GM23338 (cell line): ENCODE results near the gene KIAA0753. TPM values are rescaled to one million over a fixed set of nuclear protein-coding genes. Genes with fewer than 3 reads are reported as not detected.

ENCODE experiments used
- ATAC-seq: fragments of 200-7000 bp; cut with Tn5 transposase; 3 replicates; pipeline ENCODE4 v1.9.1; 2020
- DNase-seq: peaks from one replicate; pipeline ENCODE4 v3.0.0-alpha.2; 2015; ENCODE audit warnings: low spot score
- H2AFZ ChIP-seq: fragments of 200-600 bp; sonication (generic); 2 replicates; pipeline ENCODE4 v1.8.0; 2016; ENCODE audit warnings: antibody characterized with exemption, mild to moderate bottlenecking, moderate library complexity
- H3F3A ChIP-seq: fragments of 200-600 bp; sonication (generic); replicated peaks from 2 replicates; pipeline ENCODE4 v1.8.0; 2017; ENCODE audit warnings: antibody characterized with exemption, mixed run types, low read depth
- H3K27ac ChIP-seq: fragments of 200-600 bp; sonication (generic); 2 replicates; pipeline ENCODE4 v1.6.1; 2016; ENCODE audit warnings: low read depth
- H3K27me3 ChIP-seq: fragments of 200-600 bp; sonication (generic); 2 replicates; pipeline ENCODE4 v1.8.0; 2016; ENCODE audit warnings: mild to moderate bottlenecking, mixed run types, moderate library complexity; ENCODE audit not compliant: insufficient read depth
- H3K36me3 ChIP-seq: fragments of 200-600 bp; sonication (generic); 2 replicates; pipeline ENCODE4 v1.8.0; 2016; ENCODE audit warnings: mild to moderate bottlenecking; ENCODE audit not compliant: insufficient read depth
- H3K4me1 ChIP-seq: fragments of 200-600 bp; sonication (generic); 2 replicates; pipeline ENCODE4 v1.8.0; 2016; ENCODE audit warnings: mild to moderate bottlenecking, moderate library complexity; ENCODE audit not compliant: insufficient read depth
- H3K4me2 ChIP-seq: fragments of 200-600 bp; sonication (generic); 2 replicates; pipeline ENCODE4 v1.7.1; 2017; ENCODE audit warnings: mixed run types
- H3K4me3 ChIP-seq: fragments of 200-600 bp; sonication (generic); 2 replicates; pipeline ENCODE4 v1.6.1; 2016; ENCODE audit warnings: mixed run types
- H3K79me2 ChIP-seq: fragments of 200-600 bp; sonication (generic); replicated peaks from 2 replicates; pipeline ENCODE4 v1.8.0; 2017; ENCODE audit warnings: mild to moderate bottlenecking; ENCODE audit not compliant: insufficient read depth
- H3K9me2 ChIP-seq: fragments of 200-600 bp; sonication (generic); 2 replicates; pipeline ENCODE4 v1.8.0; 2017; ENCODE audit not compliant: insufficient read depth
- H4K20me1 ChIP-seq: fragments of 200-600 bp; sonication (generic); replicated peaks from 2 replicates; pipeline ENCODE4 v1.8.0; 2017; ENCODE audit warnings: mild to moderate bottlenecking; ENCODE audit not compliant: insufficient read depth
- H3K27ac Mint-ChIP-seq: 2 replicates; pipeline ENCODE4 v1.8.0; 2020; ENCODE audit warnings: inconsistent platforms, mild to moderate bottlenecking, moderate library complexity, mixed read lengths
- H3K27me3 Mint-ChIP-seq: 3 replicates; pipeline ENCODE4 v1.8.0; 2022; ENCODE audit warnings: low read depth, mild to moderate bottlenecking, moderate library complexity, mixed read lengths, inconsistent platforms; ENCODE audit not compliant: insufficient read depth, poor library complexity
- H3K36me3 Mint-ChIP-seq: 3 replicates; pipeline ENCODE4 v1.8.0; 2021; ENCODE audit warnings: low read depth, mild to moderate bottlenecking, inconsistent platforms, moderate library complexity, mixed read lengths
- H3K4me1 Mint-ChIP-seq: 3 replicates; pipeline ENCODE4 v1.8.0; 2020; ENCODE audit warnings: mild to moderate bottlenecking, inconsistent platforms, mixed read lengths
- H3K4me3 Mint-ChIP-seq: 3 replicates; pipeline ENCODE4 v1.8.0; 2021; ENCODE audit warnings: moderate library complexity, mild to moderate bottlenecking, inconsistent platforms, mixed read lengths
- H3K9me3 Mint-ChIP-seq: 3 replicates; pipeline ENCODE4 v1.8.0; 2020; ENCODE audit warnings: moderate library complexity, mild to moderate bottlenecking, inconsistent platforms, mixed read lengths
- CTCF ChIP-seq, 2 experiments: fragments of 200-600 bp in 1 of 2; sonication (generic) in 1 of 2; conservative IDR thresholded peaks; 2 replicates each; pipeline versions ENCODE4 v1.5.1 to v1.6.1; 2016 to 2017; ENCODE audit warnings: antibody characterized with exemption in 2 of 2, low read depth in 2 of 2, mild to moderate bottlenecking in 2 of 2, moderate library complexity in 1 of 2
- EZH2 ChIP-seq: fragments of 200-600 bp; sonication (generic); IDR thresholded peaks from one replicate; pipeline ENCODE4 v1.8.0; 2017; ENCODE audit warnings: antibody characterized with exemption, mild to moderate bottlenecking, low read depth; ENCODE audit not compliant: unreplicated experiment
- EZH2phosphoT487 ChIP-seq: fragments of 200-600 bp; sonication (generic); IDR thresholded peaks from one replicate; pipeline ENCODE4 v1.8.1; 2018; ENCODE audit warnings: antibody characterized with exemption; ENCODE audit not compliant: unreplicated experiment
- POLR2AphosphoS5 ChIP-seq: IDR thresholded peaks from 2 replicates; pipeline ENCODE4 v1.6.1; 2016; ENCODE audit warnings: antibody characterized with exemption, low read depth
- REST ChIP-seq: IDR thresholded peaks from one replicate; pipeline ENCODE4 v1.6.1; 2018; ENCODE audit warnings: antibody characterized with exemption; ENCODE audit not compliant: unreplicated experiment
- STAT1 ChIP-seq: IDR thresholded peaks from one replicate; pipeline ENCODE4 v1.6.1; 2016; ENCODE audit warnings: antibody characterized with exemption; ENCODE audit not compliant: unreplicated experiment
- ZNF114 ChIP-seq: fragments of 250-450 bp; sonication (Bioruptor Pico); IDR thresholded peaks from 2 replicates; pipeline ENCODE4 v1.5.0; 2020; ENCODE audit warnings: mild to moderate bottlenecking, moderate library complexity
- ZNF462 ChIP-seq: fragments of 250-450 bp; sonication (Bioruptor Pico); IDR thresholded peaks from 2 replicates; pipeline ENCODE4 v1.5.0; 2020; ENCODE audit warnings: mild to moderate bottlenecking, moderate library complexity
- polyA plus RNA-seq: library from polyadenylated mRNA; unstranded; fragments of >200 nt; fragmentation: Nextera tagmentation; extraction: Ambion mirVana; gene quantifications from 2 replicates; pipeline ENCODE4 v1.2.1, GENCODE V29; 2016
- total RNA-seq: library from RNA; depleted of rRNA; stranded (reverse); fragments of >200 nt; shearing (Covaris generic); gene quantifications from 2 replicates; pipeline ENCODE4 v1.2.3, GENCODE V29; 2014

Gene KIAA0753
- total and polyA plus RNA-seq, 2 experiments from 2014 or later, result 6.0 to 27.8 TPM

GRCh38 chr17:6555331-6556120 lies 85.0 kb downstream of the KIAA0753 start:
- Mint-ChIP-seq H3K9me3 (no peaks in the 10 kb centered on the region), H3K4me3 (peak overlapping the region; percentile 77), H3K27ac (no peak overlapping the region), H3K4me1 (peaks cover 18% of the 10 kb centered on the region), H3K36me3 (no peaks in the 10 kb centered on the region), H3K27me3 (peaks cover 46% of the 10 kb centered on the region)
- no peaks in the 10 kb centered on the region for H3K9me2 ChIP-seq
- TF ChIP-seq ZNF462 (CRISPR knock-in tag) (no peak), POLR2AphosphoS5 (no peak), EZH2 (peak; percentile 45)
- peaks cover 10% of the 10 kb centered on the region; the same call in 1 of the 2 replicates for H3K4me1 ChIP-seq
- H3K27ac ChIP-seq, result no peak overlapping the region
- peaks cover 44% of the 10 kb centered on the region for H3K27me3 ChIP-seq
- H4K20me1 ChIP-seq, result no peaks in the 10 kb centered on the region
- peak overlapping the region; percentile 98 for H2AFZ ChIP-seq
- ATAC-seq (peak; percentile 50), DNase-seq (peak; percentile 78)
- peak overlapping the region; percentile 82 for H3K4me3 ChIP-seq
- H3K79me2 ChIP-seq, result no peaks in the 10 kb centered on the region
- H3K4me2 ChIP-seq, result peak overlapping the region; percentile 97
- 0 out of 2 replicates have a peak, but pooled peaks cover 5% of the 10 kb centered on the region for H3F3A ChIP-seq
- no peaks in the 10 kb centered on the region for H3K36me3 ChIP-seq

- DNase-seq (no peak), ATAC-seq (peak; percentile 13)
- peaks cover 18% of the 10 kb centered on the region for H3K4me1 Mint-ChIP-seq
- peak overlapping the region; percentile 77 for H3K4me3 Mint-ChIP-seq
- H3K27ac Mint-ChIP-seq, result no peak overlapping the region
- Histone ChIP-seq H4K20me1 (no peaks in the 10 kb centered on the region), H3K36me3 (no peaks in the 10 kb centered on the region), H3K4me1 (peaks cover 10% of the 10 kb centered on the region; the same call in 1 of the 2 replicates), H3K9me2 (no peaks in the 10 kb centered on the region), H3K4me3 (peak overlapping the region; percentile 82), H3K4me2 (peak overlapping the region; percentile 97), H3K79me2 (no peaks in the 10 kb centered on the region), H3K27ac (no peak overlapping the region), H2AFZ (peak overlapping the region; percentile 98), H3K27me3 (peaks cover 44% of the 10 kb centered on the region), H3F3A (0 out of 2 replicates have a peak, but pooled peaks cover 5% of the 10 kb centered on the region)
- no peaks in the 10 kb centered on the region for H3K36me3 Mint-ChIP-seq
- TF ChIP-seq REST (no peak), CTCF (conservative IDR thresholded peaks at IDR 0.05; ENCODE audit: low read depth in 2 of 2) (no peak), ZNF114 (CRISPR knock-in tag) (no peak), EZH2 (no peak), POLR2AphosphoS5 (no peak), EZH2phosphoT487 (no peak), STAT1 (no peak)
- no peaks in the 10 kb centered on the region for H3K9me3 Mint-ChIP-seq
- peaks cover 44% of the 10 kb centered on the region for H3K27me3 Mint-ChIP-seq
Measured at GRCh38 chr17:6554871-6555330, 85.6 kb downstream of the KIAA0753 start.
